ENCODE measurements around the gene CDCA3.

Gene CDCA3

GRCh38 chr12:6819106-6820030, 31.7 kb downstream of the CDCA3 start:
- no peak for DNase-seq

- DNase-seq, result no peak
Measured at GRCh38 chr12:6818645-6819044, 32.4 kb downstream of the CDCA3 start.

DNA sequence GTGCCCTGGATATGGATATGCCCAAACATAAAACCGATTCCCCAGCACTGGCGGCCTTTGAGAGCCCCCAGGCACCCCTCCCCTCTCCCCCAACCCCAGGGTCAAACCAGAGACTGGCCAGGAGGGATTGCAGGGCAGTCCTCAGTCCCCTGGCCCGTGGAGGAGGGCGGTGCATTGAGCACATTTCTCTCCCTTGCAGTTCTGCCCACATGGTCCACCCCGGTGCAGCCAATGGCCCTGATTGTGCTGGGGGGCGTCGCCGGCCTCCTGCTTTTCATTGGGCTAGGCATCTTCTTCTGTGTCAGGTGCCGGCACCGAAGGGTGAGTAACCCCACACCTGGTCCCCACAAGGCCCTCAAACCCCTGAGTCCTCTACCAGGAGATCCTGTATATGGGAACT, 32.9 kb downstream of the CDCA3 start:
- DNase-seq, result no peak

GRCh38 chr12:6817662-6818157, 33.4 kb downstream of the CDCA3 start:
- DNase-seq, result no peak

DNA sequence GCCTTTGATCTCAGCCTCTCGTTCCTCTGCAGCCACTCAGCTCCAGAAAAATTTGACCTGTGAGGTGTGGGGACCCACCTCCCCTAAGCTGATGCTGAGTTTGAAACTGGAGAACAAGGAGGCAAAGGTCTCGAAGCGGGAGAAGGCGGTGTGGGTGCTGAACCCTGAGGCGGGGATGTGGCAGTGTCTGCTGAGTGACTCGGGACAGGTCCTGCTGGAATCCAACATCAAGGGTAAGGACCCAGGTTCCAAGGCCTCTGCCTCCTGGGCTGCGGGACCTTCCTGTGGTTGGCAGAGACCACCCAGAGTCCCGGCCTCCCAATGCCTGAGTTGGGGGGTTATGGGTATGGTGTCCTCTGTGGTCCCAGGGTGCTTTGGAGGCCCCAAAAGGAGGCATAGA, 34.0 kb downstream of the CDCA3 start:
- DNase-seq, result no peak

GRCh38 chr12:6816598-6816997, 34.5 kb downstream of the CDCA3 start:
- no peak for DNase-seq

DNA sequence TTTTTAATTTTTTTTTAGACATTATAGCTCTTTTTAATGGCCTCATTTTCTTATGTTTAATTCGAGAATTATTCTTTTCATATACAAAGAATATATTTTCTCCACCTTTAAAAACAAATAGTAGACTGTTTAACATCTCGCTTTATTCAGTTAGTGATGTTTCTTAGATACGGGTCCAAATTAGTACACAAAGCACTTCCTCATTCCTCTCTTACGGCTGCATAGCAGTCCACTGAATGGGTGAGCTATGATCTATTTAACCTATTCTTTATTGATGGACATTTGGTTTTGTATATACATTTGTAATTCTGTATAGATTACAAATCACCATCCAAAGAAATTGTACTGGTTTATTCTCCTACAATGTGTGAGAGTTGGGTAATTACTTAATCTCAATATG, 37.7 kb downstream of the CDCA3 start:
- no peak for DNase-seq

GRCh38 chr12:6810758-6811157, 40.3 kb downstream of the CDCA3 start:
- no peak for DNase-seq

DNA sequence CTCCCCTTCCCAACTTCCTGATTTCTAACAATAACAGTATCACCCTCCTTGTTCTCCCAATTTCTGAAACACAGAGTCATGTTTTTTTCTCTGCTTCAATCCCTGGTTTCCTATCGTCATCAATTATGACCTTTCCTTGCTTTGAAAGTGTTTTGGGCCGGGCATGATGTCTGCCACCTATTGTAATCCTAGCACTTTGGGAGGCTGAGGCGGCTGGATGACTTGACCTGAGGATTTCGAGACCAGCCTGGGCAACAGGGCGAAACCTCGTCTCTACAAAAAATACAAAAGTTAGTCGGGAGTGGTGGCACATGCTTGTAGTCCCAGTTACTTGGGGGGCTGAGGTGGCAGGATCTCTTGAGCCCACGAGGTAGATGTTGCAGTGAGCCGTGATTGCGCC, 42.0 kb downstream of the CDCA3 start:
- DNase-seq, result no peak

DNA sequence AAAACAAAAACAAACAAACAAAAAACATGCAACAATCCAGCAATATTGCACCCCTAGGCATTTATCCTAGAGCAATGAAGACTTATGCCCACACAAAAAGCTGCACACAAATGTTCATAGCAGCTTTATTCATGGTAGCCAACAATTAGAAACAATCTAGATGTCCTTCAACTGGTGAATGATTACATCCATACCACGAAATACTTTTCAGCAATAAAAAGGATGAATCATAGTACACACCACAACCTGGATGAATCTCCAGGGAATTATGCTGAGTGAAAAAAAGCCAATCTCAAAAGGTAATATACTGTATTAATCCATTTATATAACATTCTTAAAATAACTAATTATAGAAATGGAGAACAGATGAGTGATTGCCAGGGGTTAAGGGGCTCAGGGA, 43.9 kb downstream of the CDCA3 start:
- DNase-seq, result no peak

GRCh38 chr12:6799147-6799546, 51.9 kb downstream of the CDCA3 start:
- no peak for DNase-seq
